ENCODE data around the gene TNFRSF13B.

- TF ChIP-seq CTCF (conservative IDR thresholded peaks at IDR 0.05) (no peak), EZH2 (IDR thresholded peaks at IDR 0.05; ENCODE audit: low read depth) (no peak)
Observed at GRCh38 chr17:16889088-16889465, 82.8 kb downstream of the TNFRSF13B start.
